Natural killer cell (primary cell): Measurements from ENCODE around the gene RASGRF2. TPM values are rescaled to one million over a fixed set of nuclear protein-coding genes. Genes with fewer than 3 reads are reported as not detected.

ENCODE experiments used
- ATAC-seq, 3 donors: fragments of 150-1000 bp in 2 of 3; fragments of 200-7000 bp in 1 of 3; cut with Tn5 transposase; 1 replicate in 1 of 3; 2 replicates in 2 of 3; pipeline ENCODE4 v1.10.0; 2021; ENCODE audit warnings: mild to moderate bottlenecking in 2 of 3, moderate library complexity in 2 of 3
- DNase-seq, 2 donors: peaks; one replicate each; pipeline versions ENCODE4 v3.0.0 to v3.0.0-alpha.2; 2013 to 2021; ENCODE audit warnings: mixed read lengths in 1 of 2
- H3K27ac ChIP-seq: one replicate; pipeline ENCODE4 v1.5.1; 2013; ENCODE audit warnings: mild to moderate bottlenecking, low read length
- H3K27me3 ChIP-seq: one replicate; pipeline ENCODE4 v1.6.1; 2013; ENCODE audit warnings: low read length; ENCODE audit not compliant: control insufficient read depth, insufficient read depth
- H3K36me3 ChIP-seq: one replicate; pipeline ENCODE4 v1.6.1; 2013; ENCODE audit warnings: low read length; ENCODE audit not compliant: control insufficient read depth, insufficient read depth
- H3K4me1 ChIP-seq: one replicate; pipeline ENCODE4 v1.6.1; 2013; ENCODE audit warnings: low read length; ENCODE audit not compliant: control insufficient read depth, insufficient read depth
- H3K4me3 ChIP-seq: one replicate; pipeline ENCODE4 v1.5.1; 2013; ENCODE audit warnings: low read length
- H3K9me3 ChIP-seq: one replicate; pipeline ENCODE4 v1.6.1; 2013; ENCODE audit warnings: low read length; ENCODE audit not compliant: control insufficient read depth, insufficient read depth
- H3K27ac Mint-ChIP-seq, 2 donors: one replicate each; pipeline ENCODE4 v1.8.0; 2022; ENCODE audit warnings: mild to moderate bottlenecking in 2 of 2, mixed read lengths in 2 of 2, moderate library complexity in 1 of 2
- H3K27me3 Mint-ChIP-seq, 2 donors: one replicate each; pipeline ENCODE4 v1.8.0; 2022; ENCODE audit warnings: low read depth in 2 of 2, mixed read lengths in 2 of 2
- H3K36me3 Mint-ChIP-seq: one replicate; pipeline ENCODE4 v1.8.0; 2022; ENCODE audit warnings: mixed read lengths
- H3K4me1 Mint-ChIP-seq, 2 donors: one replicate each; pipeline ENCODE4 v1.8.0; 2022; ENCODE audit warnings: mixed read lengths in 2 of 2
- H3K4me3 Mint-ChIP-seq: one replicate; pipeline ENCODE4 v1.8.0; 2022; ENCODE audit warnings: mild to moderate bottlenecking, moderate library complexity, mixed read lengths
- H3K9me3 Mint-ChIP-seq, 2 donors: one replicate each; pipeline ENCODE4 v1.8.0; 2022; ENCODE audit warnings: mixed read lengths in 2 of 2
- WGBS: methylation state at CpG from one replicate; pipeline ENCODE4 v1.1.7; 2013; ENCODE audit warnings: missing lambda C conversion rate; ENCODE audit not compliant: insufficient coverage; 5-methylcytosine and 5-hydroxymethylcytosine counted together
- intact Hi-C: fragments of 100-400 bp; cut with micrococcal nuclease; formaldehyde crosslinking; loops from one replicate; pipeline ENCODE4 v1.14.2; 2022
- total RNA-seq, 4 donors: library from RNA; stranded (reverse); fragments of 120-200 nt in 1 of 4; gene quantifications; one replicate each; pipeline versions ENCODE4 v1.2.3 to v1.2.4, GENCODE V29; 2013 to 2022
- TF ChIP-seq, protein P1 (sequence below): fragments of 200-600 bp; IDR thresholded peaks from one replicate; pipeline ENCODE4 v1.8.0; 2022; ENCODE audit warnings: antibody characterized with exemption

Gene RASGRF2
- total RNA-seq, 3 donors from 2014 or later (not counting 1 experiment from before 2014, with no cell fraction given), result 5.6 to 10.1 (median 6.1) TPM

DNA sequence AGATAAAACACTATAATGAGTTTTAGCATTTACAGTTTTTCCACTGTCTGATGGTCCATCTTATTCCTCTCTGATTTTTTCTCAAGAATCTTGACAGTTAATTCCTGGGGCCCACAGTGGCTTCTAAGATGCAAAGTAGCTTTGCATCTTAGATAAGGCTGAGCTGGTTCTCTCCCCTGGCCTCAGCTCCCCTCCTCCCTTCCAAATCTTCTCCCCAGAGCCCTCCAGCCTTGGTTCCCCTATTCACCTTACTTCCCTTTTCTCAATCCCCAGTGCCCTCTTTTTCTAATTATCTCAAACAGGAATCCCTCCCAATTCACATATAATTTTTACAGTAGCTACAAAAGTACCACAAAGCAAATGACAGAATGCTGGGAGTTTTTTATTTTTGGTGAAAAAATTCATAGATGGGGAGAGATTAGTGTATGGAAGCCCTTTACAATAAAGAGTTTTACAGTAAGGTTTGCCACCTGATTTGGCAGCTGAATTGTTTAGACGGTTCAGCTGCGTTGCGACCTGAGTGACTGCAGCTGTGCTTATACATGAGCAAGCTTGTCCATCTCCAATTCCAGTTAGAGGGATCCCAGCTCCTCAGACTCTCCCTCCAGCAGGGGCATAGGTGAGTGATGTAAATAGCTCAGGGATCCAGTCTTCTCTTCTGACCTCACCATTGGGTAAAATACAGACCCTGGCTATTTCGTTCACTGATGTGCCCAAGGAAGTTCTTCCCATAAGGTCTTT, 221.6 kb downstream of the RASGRF2 start:
- 61% methylated on average over 4 of the region's 4 CpGs for WGBS

GRCh38 chr5:81182396-81183390, 222.5 kb downstream of the RASGRF2 start:
- peaks cover 2% of the 10 kb centered on the region for H3K36me3 ChIP-seq
- no peak overlapping the region for H3K27ac ChIP-seq
- ATAC-seq (no peak), DNase-seq (no peak)
- no peak overlapping the region for H3K4me3 ChIP-seq
- Mint-ChIP-seq H3K27me3 (no peaks in the 10 kb centered on the region), H3K36me3 (no peaks in the 10 kb centered on the region), H3K4me1 (peaks cover 0 to under 1% of the 10 kb centered on the region in 2 donors), H3K4me3 (no peak overlapping the region), H3K27ac (no peak overlapping the region), H3K9me3 (no peaks in the 10 kb centered on the region)
- 84% methylated on average over 7 of the region's 9 CpGs for WGBS
- no peaks in the 10 kb centered on the region for H3K4me1 ChIP-seq
- H3K9me3 ChIP-seq, result no peaks in the 10 kb centered on the region
- TF ChIP-seq, protein P1, sequence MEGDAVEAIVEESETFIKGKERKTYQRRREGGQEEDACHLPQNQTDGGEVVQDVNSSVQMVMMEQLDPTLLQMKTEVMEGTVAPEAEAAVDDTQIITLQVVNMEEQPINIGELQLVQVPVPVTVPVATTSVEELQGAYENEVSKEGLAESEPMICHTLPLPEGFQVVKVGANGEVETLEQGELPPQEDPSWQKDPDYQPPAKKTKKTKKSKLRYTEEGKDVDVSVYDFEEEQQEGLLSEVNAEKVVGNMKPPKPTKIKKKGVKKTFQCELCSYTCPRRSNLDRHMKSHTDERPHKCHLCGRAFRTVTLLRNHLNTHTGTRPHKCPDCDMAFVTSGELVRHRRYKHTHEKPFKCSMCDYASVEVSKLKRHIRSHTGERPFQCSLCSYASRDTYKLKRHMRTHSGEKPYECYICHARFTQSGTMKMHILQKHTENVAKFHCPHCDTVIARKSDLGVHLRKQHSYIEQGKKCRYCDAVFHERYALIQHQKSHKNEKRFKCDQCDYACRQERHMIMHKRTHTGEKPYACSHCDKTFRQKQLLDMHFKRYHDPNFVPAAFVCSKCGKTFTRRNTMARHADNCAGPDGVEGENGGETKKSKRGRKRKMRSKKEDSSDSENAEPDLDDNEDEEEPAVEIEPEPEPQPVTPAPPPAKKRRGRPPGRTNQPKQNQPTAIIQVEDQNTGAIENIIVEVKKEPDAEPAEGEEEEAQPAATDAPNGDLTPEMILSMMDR, result no peak
- intact Hi-C loops, result no loop called here
- H3K27me3 ChIP-seq, result no peaks in the 10 kb centered on the region

More for the DNA sequence above, 221.6 kb downstream of the RASGRF2 start:
- Mint-ChIP-seq H3K4me3 (no peak overlapping the region), H3K27ac (no peak overlapping the region), H3K9me3 (no peaks in the 10 kb centered on the region), H3K4me1 (no peaks in the 10 kb centered on the region), H3K27me3 (no peaks in the 10 kb centered on the region), H3K36me3 (no peaks in the 10 kb centered on the region)
- intact Hi-C loops, result no loop called here
- ATAC-seq (no peak), DNase-seq (no peak)
- TF ChIP-seq, protein P1, result no peak
- Histone ChIP-seq H3K4me3 (no peak overlapping the region), H3K36me3 (peaks cover 2% of the 10 kb centered on the region), H3K27me3 (no peaks in the 10 kb centered on the region), H3K9me3 (no peaks in the 10 kb centered on the region), H3K27ac (no peak overlapping the region), H3K4me1 (no peaks in the 10 kb centered on the region)

DNA sequence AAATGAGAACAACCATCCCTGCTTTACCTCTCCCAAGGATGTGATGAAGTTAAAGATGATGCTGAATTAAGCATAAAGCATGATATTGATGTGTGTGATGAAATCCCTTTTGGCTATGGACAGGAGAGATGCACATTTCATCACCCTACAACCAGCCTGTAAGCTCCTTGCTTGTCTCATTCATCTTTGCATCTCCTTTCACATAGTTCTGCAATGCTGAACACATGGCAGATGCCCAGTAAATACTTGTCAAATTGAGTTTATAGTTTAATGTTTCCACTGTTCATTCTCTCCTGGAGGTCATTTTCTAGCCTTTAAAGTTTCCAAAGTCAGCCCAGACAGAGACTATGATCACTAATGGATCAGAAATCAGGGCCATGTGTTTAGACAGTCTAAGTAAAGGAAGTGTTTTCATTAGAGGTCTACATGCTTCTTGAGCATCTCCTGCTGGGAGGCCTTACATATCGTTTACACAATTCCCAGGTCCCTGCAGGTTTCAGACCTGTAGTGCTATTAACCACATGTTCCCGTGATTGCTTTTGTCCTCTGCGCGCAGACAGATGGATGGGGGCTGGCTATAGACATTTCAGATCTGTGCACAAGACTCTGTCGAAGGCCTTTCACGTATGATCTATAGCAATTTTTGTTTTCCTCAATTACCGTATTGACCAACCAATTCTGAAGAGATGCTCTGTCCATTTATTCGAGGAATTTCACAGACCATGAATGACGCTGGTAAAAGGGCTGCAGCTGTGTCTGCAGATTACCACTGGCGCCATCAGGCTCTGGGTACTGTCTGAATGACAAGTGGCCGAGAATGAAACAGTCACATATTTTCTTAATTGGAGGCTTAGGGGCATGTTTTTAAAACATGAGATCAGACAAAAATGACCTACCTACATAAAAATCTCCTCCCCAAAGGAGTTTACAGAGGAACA, 223.9 kb downstream of the RASGRF2 start:
- Histone ChIP-seq H3K27me3 (no peaks in the 10 kb centered on the region), H3K9me3 (no peaks in the 10 kb centered on the region), H3K4me3 (no peak overlapping the region), H3K4me1 (peaks cover 6% of the 10 kb centered on the region), H3K27ac (no peak overlapping the region), H3K36me3 (peaks cover 2% of the 10 kb centered on the region)
- no peak overlapping the region for H3K27ac Mint-ChIP-seq
- ATAC-seq, result no peak
- no peak overlapping the region for H3K4me3 Mint-ChIP-seq
- no peaks in the 10 kb centered on the region for H3K36me3 Mint-ChIP-seq
- peaks cover 0 to 9% of the 10 kb centered on the region in 2 donors for H3K4me1 Mint-ChIP-seq
- no peaks in the 10 kb centered on the region for H3K9me3 Mint-ChIP-seq
- H3K27me3 Mint-ChIP-seq, result no peaks in the 10 kb centered on the region
- 97% methylated on average over 11 of the region's 11 CpGs for WGBS
- DNase-seq, result no peak
- TF ChIP-seq, protein P1, result no peak
- intact Hi-C loops, result no loop called here
